LoVo (cell line): ENCODE results near the gene HOGA1.

Source experiments
- DNase-seq: peaks from one replicate; pipeline ENCODE4 v3.0.0-alpha.2; 2016; ENCODE audit warnings: low spot score

Gene HOGA1

DNA sequence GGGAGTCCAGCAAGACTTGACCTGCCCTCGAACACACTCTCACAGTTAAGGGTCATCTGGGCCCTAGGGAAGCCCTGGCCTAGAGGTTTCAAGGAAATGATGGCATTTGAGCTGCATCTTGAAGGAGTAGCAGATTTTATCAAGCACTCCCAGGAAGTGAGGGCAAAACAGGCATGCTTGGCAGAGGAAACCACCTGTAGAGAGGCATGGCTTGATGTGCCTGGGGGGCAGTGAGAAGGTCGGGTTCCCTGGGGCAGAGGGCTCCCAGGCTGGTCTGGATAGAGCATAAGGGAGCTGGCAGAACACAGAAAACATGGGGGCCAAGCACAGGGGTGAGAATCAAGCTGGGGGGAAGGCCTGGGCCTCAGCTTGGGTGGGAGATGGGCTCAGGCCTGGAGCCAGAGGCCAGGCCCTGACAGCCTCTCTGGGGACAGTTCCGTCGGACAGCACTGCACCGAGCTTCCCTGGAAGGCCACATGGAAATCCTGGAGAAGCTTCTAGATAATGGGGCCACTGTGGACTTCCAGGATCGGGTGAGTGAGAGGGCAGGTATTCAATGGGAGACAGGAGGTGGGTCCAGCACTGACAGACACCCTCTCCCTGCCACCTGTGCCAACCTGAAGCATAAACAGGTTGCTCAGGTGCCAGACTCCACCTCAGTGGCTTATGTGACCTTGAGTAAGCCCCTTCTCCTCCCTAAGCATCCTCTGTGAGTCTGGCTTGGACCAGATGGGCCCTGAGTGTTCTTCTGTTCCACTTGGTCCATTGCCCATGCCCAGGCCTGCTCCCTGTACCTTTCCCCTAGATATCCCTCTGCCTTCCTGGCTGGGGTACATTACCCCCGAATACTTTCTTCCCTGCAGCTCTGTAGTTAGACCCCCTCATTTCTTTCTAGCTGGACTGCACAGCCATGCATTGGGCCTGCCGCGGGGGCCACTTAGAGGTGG is 3.5 kb upstream of the HOGA1 start:
- DNase-seq: no peak

DNA sequence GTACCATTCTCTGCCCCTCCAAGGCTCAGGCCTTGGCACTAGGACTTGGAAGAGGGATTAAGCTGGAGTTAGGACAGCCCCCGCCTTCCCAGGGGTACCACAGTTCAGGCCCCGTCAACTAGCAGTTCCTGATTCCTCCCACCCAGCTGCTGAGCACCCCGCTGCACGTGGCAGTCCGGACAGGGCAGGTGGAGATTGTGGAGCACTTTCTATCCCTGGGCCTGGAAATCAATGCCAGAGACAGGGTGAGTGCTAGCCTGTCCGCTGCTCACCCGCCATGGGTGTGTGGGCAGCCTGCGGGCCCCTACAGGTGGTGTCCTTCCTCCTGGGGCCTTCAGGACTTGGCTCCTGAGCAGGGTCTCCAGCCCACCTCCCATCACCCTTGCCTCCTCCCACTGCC is 2.0 kb upstream of the HOGA1 start:
- DNase-seq: no peak

DNA sequence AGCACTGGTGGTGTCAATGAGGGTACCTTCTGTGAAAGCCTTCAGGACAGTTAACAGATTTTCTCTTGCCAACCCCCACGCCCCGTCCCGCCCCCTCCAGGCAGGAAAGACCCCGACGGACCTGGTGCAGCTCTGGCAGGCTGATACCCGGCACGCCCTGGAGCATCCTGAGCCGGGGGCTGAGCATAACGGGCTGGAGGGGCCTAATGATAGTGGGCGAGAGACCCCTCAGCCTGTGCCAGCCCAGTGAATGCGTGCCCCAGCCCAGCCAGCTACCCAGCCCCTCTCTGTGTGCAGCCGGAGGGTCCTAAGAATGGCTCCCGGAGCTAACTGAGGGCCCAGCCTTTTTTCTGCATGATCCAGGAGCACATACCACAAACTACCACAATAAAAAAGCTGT is 713 bp upstream of the HOGA1 start:
- no peak for DNase-seq

DNA sequence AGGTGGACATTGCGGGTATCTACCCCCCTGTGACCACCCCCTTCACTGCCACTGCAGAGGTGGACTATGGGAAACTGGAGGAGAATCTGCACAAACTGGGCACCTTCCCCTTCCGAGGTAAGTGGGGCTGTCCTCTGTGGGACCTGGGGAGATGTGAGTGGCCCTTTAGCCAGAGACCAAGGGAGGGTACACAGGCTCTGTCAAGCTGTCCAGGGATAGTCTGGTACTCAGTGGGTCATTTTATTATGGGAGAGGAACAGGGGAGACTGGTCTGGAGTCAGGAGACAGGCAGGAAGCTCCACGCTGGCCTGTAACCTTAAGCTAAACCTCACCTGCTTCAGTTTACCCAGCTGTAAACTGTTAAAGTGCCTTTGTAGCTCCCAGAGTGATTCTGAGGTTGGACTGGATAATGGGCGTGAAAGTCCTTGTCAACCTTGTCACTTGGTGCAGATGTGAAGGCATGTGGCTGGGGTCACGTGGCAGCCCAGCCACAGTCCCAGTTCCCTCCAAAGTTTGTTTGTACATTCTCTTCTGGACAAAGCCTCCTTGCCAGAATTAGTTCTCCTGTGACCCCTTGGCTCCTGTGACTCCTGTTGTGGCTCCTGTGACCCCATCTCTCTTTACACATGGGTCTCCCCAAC is 729 bp downstream of the HOGA1 start:
- DNase-seq: no peak

- DNase-seq: no peak
Observed at GRCh38 chr10:97585439-97585811, 1.2 kb downstream of the HOGA1 start.

DNA sequence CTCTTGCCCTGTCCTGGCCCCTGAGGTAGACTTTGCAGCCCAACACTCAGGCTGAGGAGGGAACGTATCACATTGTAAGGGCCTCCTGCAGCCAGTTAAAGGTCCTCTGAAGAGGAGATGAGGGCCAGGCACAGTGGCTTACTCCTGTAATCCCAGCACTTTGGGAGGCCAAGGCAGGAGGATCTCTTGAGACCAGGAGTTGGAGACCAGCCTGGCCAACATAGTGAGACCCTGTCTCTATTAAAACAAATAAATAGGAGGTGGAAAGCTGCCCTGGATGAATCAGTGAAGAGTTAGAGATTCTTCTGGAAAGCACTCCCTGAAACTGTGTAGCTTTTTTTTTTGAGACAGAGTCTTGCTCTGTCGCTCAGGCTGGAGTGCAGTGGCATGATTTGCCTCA is 3.0 kb downstream of the HOGA1 start:
- no peak for DNase-seq

- DNase-seq: no peak
Observed at GRCh38 chr10:97589479-97589878, 5.3 kb downstream of the HOGA1 start, which contains the start of gene C10orf62. Gene C10orf62 (plus strand): TSS chr10:97589721. CDS start chr10:97589898, 177 bp downstream.

DNA sequence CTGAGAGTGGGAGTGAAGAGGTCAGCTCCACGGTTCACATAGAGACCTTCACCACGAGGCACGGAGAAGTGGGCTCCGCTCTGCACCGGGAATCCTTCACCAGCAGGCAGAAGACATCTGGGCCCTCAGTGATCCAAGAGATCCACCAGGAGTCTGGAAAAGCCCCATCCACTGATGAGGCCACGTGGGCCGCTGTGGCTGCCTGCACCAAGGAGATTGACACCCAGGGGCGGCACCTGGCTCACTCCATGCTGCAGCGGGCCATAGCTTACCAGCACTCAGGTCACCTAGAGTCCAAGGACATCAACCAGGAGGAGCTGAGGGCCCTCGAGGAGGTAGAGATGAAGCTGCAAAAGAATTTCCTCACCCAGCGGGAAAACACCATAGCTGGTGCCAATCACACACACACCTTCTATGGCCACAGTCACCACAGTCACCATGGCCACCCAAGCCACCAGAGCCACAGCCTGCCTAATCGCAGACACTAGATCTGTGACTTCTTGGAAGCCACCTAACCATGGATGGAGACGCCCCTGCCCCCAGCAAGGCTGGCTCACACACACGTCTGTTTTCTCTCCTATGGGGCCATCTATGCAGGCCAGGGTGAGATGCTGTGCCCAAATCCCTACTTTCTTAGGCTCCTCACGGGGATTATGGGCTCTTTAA is 6.0 kb downstream of the HOGA1 start:
- DNase-seq: no peak

- no peak for DNase-seq
Observed at GRCh38 chr10:97590748-97591495, 6.7 kb downstream of the HOGA1 start.

GRCh38 chr10:97593421-97593820 is 9.2 kb downstream of the HOGA1 start:
- DNase-seq: no peak

DNA sequence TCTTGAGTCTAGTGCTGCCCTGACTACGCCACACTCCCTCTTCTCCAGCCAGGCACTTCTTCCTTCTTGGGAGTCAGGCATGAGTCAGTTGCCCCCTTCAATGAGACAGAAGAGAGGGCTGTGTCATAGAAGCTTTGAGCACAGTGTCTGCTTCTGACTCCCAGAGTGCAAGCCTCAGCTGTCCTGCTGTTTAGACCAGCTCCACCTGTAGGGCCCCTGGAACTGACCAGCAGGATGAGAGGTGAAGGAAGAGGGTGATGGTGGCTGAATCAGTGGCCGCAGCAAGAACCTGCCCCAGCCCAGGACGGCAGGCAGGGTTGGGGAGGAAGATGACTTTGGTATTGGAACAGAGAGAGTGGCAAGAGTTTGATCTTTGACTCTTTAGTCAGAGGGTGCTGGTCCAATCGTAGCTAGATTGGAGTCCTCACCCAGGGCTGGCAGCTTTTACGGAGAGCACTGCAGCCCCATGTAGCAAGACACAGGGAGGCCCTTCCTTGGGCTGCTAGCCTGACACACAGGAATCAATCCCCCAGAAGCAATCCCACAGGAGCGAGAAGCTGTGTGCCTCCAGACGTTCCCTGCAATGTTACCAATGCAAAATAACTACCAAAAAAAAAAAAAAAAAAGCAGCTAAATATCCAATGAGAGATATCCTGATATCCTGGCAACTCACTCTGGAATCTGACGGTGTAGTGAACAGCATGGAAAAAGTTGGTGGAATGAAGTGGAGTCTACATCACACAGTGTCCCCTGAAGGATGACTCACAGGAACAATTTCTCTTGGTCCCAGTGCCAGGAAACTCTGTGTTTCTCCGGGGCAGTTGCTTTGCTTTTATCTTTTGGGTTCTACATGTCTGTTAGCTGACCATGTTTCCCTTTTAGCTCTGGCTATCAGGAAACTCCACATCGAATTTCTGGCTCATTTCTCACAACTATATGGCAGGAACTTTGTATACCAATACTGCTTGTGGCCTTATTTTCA is 12.2 kb downstream of the HOGA1 start:
- peak; percentile 17 for DNase-seq

DNA sequence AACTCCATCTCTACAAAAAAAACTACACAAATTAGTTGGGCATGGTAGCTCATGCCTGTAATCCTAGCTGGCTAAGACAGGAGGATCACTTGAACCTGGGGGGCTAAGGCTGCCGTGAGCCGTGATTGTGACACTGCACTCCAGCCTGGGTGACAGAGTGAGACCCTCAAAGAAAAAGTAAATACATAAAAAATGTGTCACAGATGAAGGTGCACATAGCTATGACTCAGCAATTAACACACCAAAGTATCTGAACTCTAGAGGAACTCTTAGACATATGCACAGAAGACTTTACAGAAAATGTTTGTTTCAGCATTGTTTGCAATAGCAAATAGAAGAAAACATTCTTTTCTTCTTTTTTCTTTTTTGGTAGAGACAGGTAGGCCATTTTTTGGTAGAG is 13.6 kb downstream of the HOGA1 start:
- no peak for DNase-seq

- no peak for DNase-seq
Observed at GRCh38 chr10:97598407-97599271, 14.4 kb downstream of the HOGA1 start.

DNA sequence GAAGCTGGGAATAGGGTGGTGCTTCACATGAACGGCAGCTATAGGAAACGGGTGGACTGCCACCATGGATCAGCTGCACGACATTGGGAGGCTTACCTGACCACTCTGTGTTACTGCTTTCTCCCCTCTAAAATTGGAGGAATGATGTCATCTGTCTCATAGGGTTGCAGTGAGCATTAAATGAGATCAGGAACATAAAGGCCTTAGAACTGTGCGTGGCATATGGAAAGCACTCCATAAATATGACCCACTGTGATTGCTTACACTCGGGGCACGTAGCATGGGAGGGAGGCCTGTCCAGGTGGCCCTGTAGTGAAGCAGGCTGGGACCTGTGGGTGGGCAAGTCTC is 15.1 kb downstream of the HOGA1 start:
- no peak for DNase-seq

GRCh38 chr10:97600616-97601015 is 16.4 kb downstream of the HOGA1 start:
- DNase-seq: no peak

DNA sequence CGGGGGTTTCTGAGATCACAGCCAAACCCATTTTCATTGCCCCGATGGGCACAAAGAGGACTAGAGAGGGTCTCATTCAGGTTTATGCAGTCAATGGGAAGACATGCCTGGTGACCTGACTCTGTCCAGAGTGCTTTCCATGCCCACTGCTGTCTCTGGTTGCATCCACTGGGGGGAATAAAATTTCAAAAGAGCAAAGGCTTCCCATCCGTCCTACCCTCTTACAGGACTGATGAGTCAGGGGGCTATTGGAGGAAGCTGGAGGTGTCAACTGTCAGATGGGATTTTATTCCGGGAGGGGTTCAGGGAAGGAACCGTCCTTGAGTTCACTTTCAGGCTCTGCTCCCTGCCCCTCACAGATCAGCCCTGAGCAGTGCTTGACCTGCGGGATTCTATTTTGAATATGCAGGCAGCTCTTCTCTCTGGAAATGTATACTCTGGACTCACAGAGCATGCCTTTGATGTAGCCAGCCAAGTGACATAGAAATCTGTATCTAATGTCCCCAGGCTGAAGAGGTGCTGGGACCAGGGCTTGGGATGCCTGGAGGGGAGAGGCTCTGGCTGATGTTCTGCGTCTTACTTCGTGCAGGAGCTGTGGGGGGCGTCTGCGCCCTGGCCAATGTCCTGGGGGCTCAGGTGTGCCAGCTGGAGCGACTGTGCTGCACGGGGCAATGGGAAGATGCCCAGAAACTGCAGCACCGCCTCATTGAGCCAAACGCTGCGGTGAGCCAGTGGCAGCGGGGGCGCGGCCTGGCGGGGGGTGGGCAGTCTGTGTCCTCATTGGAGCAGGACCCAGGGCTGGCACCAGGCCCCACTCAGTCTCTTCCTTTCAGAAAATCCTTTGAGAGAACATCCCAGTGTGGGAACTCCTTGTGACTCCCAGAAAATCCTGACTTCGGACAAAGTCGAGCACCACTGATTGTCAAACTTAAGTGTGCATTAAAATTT is 17.4 kb downstream of the HOGA1 start:
- no peak for DNase-seq

DNA sequence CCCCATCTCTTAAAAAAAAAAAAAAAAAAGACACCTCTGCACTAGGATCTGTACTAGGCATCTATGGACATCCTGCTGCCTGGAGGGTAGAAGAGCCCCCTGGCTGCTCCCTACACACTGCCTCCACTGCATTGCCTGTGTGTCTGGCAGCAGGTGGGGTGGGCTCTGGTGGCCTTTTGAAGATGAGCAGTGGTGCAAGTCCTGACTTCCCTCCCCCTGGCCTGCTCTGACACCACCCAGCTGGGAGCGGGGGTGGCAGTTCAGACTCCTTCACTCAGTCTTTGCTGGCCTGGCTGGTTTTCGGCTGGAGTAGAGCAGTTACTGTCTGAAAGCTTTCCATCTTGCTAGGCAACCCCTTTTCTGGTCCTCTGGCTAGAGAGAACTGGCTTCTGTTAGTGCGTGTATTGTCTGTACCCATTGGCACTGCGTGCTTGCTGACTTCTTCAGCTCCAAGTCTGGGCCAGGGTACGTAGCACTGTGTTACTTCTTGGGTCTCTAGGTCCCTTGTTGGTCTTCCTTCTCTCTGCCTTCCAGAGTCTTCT is 23.0 kb downstream of the HOGA1 start:
- no peak for DNase-seq

- no peak for DNase-seq
Observed at GRCh38 chr10:97608991-97609561, 24.9 kb downstream of the HOGA1 start.
